ENCODE data around the gene ZMYND15.

- TF ChIP-seq REST (IDR thresholded peaks at IDR 0.05; ENCODE audit: borderline replicate concordance) (no peak), CTCF (IDR thresholded peaks at IDR 0.05; ENCODE audit: poor library complexity, severe bottlenecking) (no peak), TAF1 (IDR thresholded peaks at IDR 0.05; ENCODE audit: low read depth) (no peak), EZH2 (IDR thresholded peaks at IDR 0.05; ENCODE audit: borderline replicate concordance, insufficient read depth, low read length, poor library complexity, severe bottlenecking) (no peak), RAD21 (conservative IDR thresholded peaks at IDR 0.05) (no peak), POLR2AphosphoS5 (IDR thresholded peaks at IDR 0.05) (no peak), SMC3 (conservative IDR thresholded peaks at IDR 0.05; ENCODE audit: poor library complexity) (no peak), EP300 (conservative IDR thresholded peaks at IDR 0.05; ENCODE audit: poor library complexity, severe bottlenecking) (no peak)
Measured at GRCh38 chr17:4786516-4786915, 46.9 kb downstream of the ZMYND15 start.
